Ovary (tissue), 9 donors: ENCODE measurements around the gene PADI4. TPM values are rescaled to one million over a fixed set of nuclear protein-coding genes. Genes with fewer than 3 reads are reported as not detected.
"Not testable (repeated sequence)": the region's sequence is repeated elsewhere in the genome, so short reads cannot be mapped to it uniquely, and the experiment has no call there.

Source experiments
- DNase-seq, 5 donors: peaks; one replicate each; pipeline ENCODE4 v3.0.0-alpha.2; 2019 to 2020
- H3K27ac ChIP-seq, 2 donors: fragments of 200-600 bp; one replicate each; pipeline versions ENCODE4 v1.5.1 to v1.8.0; 2019 to 2022
- H3K27me3 ChIP-seq: fragments of 200-600 bp; one replicate; pipeline ENCODE4 v1.8.0; 2022
- H3K36me3 ChIP-seq: fragments of 200-600 bp; sonication (generic); one replicate; pipeline ENCODE4 v1.5.1; 2019
- H3K4me1 ChIP-seq: one replicate; pipeline ENCODE4 v1.8.1; 2013; ENCODE audit warnings: mild to moderate bottlenecking, moderate library complexity; ENCODE audit not compliant: insufficient read depth
- H3K4me3 ChIP-seq: fragments of 200-600 bp; sonication (generic); one replicate; pipeline ENCODE4 v1.5.1; 2017
- H3K9me3 ChIP-seq, 2 donors: fragments of 200-600 bp in 1 of 2; sonication (generic) in 1 of 2; one replicate each; pipeline versions ENCODE4 v1.5.1 to v1.8.1; 2013 to 2019; ENCODE audit warnings: mild to moderate bottlenecking in 1 of 2, moderate library complexity in 1 of 2
- EP300 ChIP-seq: sonication (generic); formaldehyde crosslinking; IDR thresholded peaks from one replicate; pipeline ENCODE4 v1.6.1; 2017; ENCODE audit warnings: antibody characterized with exemption
- POLR2A ChIP-seq: fragments of 450-650 bp; IDR thresholded peaks from one replicate; pipeline ENCODE4 v1.6.1; 2017; ENCODE audit warnings: antibody characterized with exemption, mild to moderate bottlenecking, moderate library complexity
- WGBS, 3 donors: extraction: QIAGEN DNeasy Blood & Tissue Kit in 1 of 3; methylation state at CpG; one replicate each; pipeline versions ENCODE4 v1.1.5 to v1.1.7; 2013 to 2017; 5-methylcytosine and 5-hydroxymethylcytosine counted together
- intact Hi-C, 4 donors: fragments of 100-400 bp; cut with DNase I; formaldehyde crosslinking; loops; one replicate each; pipeline versions ENCODE4 v1.11.0 to v1.15.1; 2022 to 2023
- polyA plus RNA-seq, 2 donors: library from polyadenylated mRNA; stranded (reverse); fragments of 200-250 nt in 1 of 2; fragments of 350-450 nt in 1 of 2; fragmentation: Illumina TruSeq in 1 of 2; extraction: RNeasy Lipid Tissue Mini Kit (QIAGEN cat#74804) in 1 of 2; gene quantifications; one replicate each; pipeline ENCODE4 v1.2.3, GENCODE V29; 2013 to 2014
- total RNA-seq, 7 donors: library from RNA; depleted of rRNA in 2 of 7; stranded (reverse); fragments of >200 nt in 2 of 7; fragmentation: NEBNext Ultra II Directional in 3 of 7; extraction: Animal tissue kit (Norgen Biotek cat#: 25700) in 3 of 7; gene quantifications; one replicate each; pipeline versions ENCODE4 v1.1.0 to v1.2.4, GENCODE V29; 2016 to 2023
- TF ChIP-seq, protein P1 (sequence below), 3 donors: fragments of 450-650 bp in 2 of 3; fragments of 200-600 bp in 1 of 3; IDR thresholded peaks; one replicate each; pipeline versions ENCODE4 v1.5.1 to v1.8.0; 2016 to 2022; ENCODE audit warnings: antibody characterized with exemption in 3 of 3, mild to moderate bottlenecking in 1 of 3
- donor health status: DM: no; HTN: no; CAD: no; lungs with moderate emphysema.
- donor health status: DM: no; HTN: no; CAD: no.
- donor health status: Bipolar disorder and iron deficiency.
- donor health status: DM: yes; HTN: yes; CAD: no.
- donor health status: DM: no; HTN: no; CAD: no.
- donor health status: DM: yes; HTN: yes; CAD: no.

Gene PADI4
- total and polyA plus RNA-seq, 9 donors = 0.10 to 1.8 (median 0.25) TPM; not detected in 3

GRCh38 chr1:17338706-17339493, 30.9 kb downstream of the PADI4 start:
- Histone ChIP-seq H3K27me3 (no peaks in the 10 kb centered on the region), H3K36me3 (no peaks in the 10 kb centered on the region), H3K4me1 (no peaks in the 10 kb centered on the region), H3K4me3 (no peak overlapping the region), H3K9me3 (no peaks in the 10 kb centered on the region), H3K27ac (no peak overlapping the region)
- intact Hi-C loops = loop anchor here in 2 of 4 donors (10.0 kb wide), 1 partner anchor 214 kb away; no protein-coding TSS in a partner anchor
- DNase-seq = no peak
- WGBS, 3 donors = 69 to 76% (median 70%) methylated on average over 15 of the region's 15 CpGs
- TF ChIP-seq EP300 (no peak), POLR2A (no peak)
- TF ChIP-seq, protein P1, sequence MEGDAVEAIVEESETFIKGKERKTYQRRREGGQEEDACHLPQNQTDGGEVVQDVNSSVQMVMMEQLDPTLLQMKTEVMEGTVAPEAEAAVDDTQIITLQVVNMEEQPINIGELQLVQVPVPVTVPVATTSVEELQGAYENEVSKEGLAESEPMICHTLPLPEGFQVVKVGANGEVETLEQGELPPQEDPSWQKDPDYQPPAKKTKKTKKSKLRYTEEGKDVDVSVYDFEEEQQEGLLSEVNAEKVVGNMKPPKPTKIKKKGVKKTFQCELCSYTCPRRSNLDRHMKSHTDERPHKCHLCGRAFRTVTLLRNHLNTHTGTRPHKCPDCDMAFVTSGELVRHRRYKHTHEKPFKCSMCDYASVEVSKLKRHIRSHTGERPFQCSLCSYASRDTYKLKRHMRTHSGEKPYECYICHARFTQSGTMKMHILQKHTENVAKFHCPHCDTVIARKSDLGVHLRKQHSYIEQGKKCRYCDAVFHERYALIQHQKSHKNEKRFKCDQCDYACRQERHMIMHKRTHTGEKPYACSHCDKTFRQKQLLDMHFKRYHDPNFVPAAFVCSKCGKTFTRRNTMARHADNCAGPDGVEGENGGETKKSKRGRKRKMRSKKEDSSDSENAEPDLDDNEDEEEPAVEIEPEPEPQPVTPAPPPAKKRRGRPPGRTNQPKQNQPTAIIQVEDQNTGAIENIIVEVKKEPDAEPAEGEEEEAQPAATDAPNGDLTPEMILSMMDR (IDR thresholded peaks at IDR 0.05) = no peak

DNA sequence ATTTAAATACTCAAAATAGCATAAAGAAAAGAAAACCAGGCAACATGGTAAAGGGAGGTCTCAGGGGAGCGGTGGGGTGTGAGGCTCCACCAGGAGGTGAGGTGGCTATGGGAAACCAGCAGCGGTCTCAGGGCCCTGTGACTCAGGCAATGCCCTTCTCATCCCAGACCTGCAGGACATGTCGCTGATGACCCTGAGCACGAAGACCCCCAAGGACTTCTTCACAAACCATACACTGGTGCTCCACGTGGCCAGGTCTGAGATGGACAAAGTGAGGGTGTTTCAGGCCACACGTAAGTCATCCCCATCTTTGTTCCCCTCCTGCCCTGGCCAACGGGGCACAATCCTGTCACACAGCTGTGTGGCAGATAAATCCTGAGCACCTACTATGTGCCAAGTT, 31.5 kb downstream of the PADI4 start:
- intact Hi-C loops = loop anchor here in 2 of 4 donors (10.0 kb wide), 1 partner anchor 215 kb away; no protein-coding TSS in a partner anchor
- H3K4me1 ChIP-seq = no peaks in the 10 kb centered on the region
- DNase-seq = no peak
- 67 to 73% (median 69%) methylated on average over 7 of the region's 7 CpGs for WGBS, 3 donors
- no peak overlapping the region for H3K27ac ChIP-seq
- no peak overlapping the region for H3K4me3 ChIP-seq
- TF ChIP-seq, protein P1 (IDR thresholded peaks at IDR 0.05) = no peak
- TF ChIP-seq EP300 (no peak), POLR2A (no peak)
- no peaks in the 10 kb centered on the region for H3K9me3 ChIP-seq
- no peaks in the 10 kb centered on the region for H3K27me3 ChIP-seq
- H3K36me3 ChIP-seq = no peaks in the 10 kb centered on the region

DNA sequence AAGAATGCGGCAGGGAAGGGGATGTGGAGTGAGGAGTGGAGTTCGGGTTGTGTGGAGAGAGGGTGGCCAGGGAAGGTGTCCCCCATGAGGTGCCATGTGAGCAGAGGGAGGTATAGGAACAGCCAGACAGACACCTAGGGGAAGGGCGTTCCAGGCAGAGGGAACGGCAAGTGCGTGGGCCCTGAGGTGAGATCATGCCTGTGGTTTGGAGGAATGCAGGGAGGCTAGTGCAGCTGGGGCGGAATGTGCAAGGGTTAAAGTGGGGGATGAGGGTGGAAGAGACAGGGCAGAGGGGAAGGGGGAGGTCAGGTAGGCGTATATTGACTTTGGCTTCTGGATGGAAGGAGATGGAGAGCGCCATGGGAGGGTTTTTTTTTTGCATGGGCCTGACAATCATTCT, 32.4 kb downstream of the PADI4 start:
- H3K4me1 ChIP-seq = no peaks in the 10 kb centered on the region
- no peaks in the 10 kb centered on the region for H3K36me3 ChIP-seq
- no peak overlapping the region for H3K4me3 ChIP-seq
- H3K27ac ChIP-seq = no peak overlapping the region
- H3K9me3 ChIP-seq = no peaks in the 10 kb centered on the region
- H3K27me3 ChIP-seq = no peaks in the 10 kb centered on the region
- DNase-seq = no peak
- TF ChIP-seq EP300 = no peak
- TF ChIP-seq, protein P1 (IDR thresholded peaks at IDR 0.05) = no peak
- TF ChIP-seq POLR2A = no peak
- WGBS, 3 donors = 67 to 76% (median 71%) methylated on average over 8 of the region's 8 CpGs
- intact Hi-C loops = no loop called here

GRCh38 chr1:17342014-17342441, 34.0 kb downstream of the PADI4 start:
- DNase-seq = no peak
- TF ChIP-seq EP300 (no peak), POLR2A (no peak)
- TF ChIP-seq, protein P1 (IDR thresholded peaks at IDR 0.05) = no peak
- 78 to 86% (median 79%) methylated on average over 17 of the region's 17 CpGs for WGBS, 3 donors
- intact Hi-C loops = no loop called here
- Histone ChIP-seq H3K4me3 (no peak overlapping the region), H3K27ac (no peak overlapping the region), H3K27me3 (no peaks in the 10 kb centered on the region), H3K4me1 (no peaks in the 10 kb centered on the region), H3K9me3 (no peaks in the 10 kb centered on the region), H3K36me3 (no peaks in the 10 kb centered on the region)

- H3K4me3 ChIP-seq, DNase-seq, H3K4me1 ChIP-seq, H3K27ac ChIP-seq, H3K9me3 ChIP-seq, H3K27me3 ChIP-seq, intact Hi-C loops, H3K36me3 ChIP-seq: not testable (repeated sequence)
- 83 to 91% (median 90%) methylated on average over 5 of the region's 5 CpGs for WGBS, 3 donors
Measured at GRCh38 chr1:17345506-17345905, 37.5 kb downstream of the PADI4 start.
